Measurements from ENCODE around the gene MZT2A. TPM values are rescaled to one million over a fixed set of nuclear protein-coding genes. Genes with fewer than 3 reads are reported as not detected.
"Not testable (repeated sequence)": the region's sequence is repeated elsewhere in the genome, so short reads cannot be mapped to it uniquely, and the experiment has no call there.

The MZT2A gene
- total RNA-seq, 4 donors from 2014 or later, result 24.9 to 46.2 (median 44.7) TPM

DNA sequence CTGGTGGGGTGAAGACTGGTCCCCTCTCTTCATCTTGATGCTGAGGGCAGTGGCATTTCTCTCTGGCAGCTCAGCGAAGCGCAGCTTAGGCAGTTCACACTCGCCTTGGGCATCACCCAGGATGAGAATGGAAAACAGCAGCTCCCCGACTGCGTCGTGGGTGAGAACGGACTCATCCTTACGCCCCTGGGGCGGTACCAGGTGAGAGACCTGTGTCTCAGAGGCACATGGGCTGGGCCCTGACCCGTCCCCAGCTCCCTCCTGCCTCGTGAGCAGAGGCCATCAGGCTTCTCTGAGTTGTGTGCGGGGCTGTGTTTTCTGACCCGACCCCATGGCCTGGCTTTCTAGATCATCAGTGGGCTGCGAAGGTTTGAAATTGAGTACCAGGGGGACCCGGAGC, 27.3 kb upstream of the MZT2A start:
- Histone ChIP-seq H3K9me3 (no peaks in the 10 kb centered on the region), H3K4me3 (no peak overlapping the region), H3K27me3 (no peaks in the 10 kb centered on the region), H3K27ac (no peak overlapping the region), H3K4me1 (no peaks in the 10 kb centered on the region), H3K36me3 (peaks cover 0 to 33% (median 0%) of the 10 kb centered on the region in 3 donors)
- TF ChIP-seq POLR2A (IDR thresholded peaks at IDR 0.05), result no peak
- TF ChIP-seq, protein P1, sequence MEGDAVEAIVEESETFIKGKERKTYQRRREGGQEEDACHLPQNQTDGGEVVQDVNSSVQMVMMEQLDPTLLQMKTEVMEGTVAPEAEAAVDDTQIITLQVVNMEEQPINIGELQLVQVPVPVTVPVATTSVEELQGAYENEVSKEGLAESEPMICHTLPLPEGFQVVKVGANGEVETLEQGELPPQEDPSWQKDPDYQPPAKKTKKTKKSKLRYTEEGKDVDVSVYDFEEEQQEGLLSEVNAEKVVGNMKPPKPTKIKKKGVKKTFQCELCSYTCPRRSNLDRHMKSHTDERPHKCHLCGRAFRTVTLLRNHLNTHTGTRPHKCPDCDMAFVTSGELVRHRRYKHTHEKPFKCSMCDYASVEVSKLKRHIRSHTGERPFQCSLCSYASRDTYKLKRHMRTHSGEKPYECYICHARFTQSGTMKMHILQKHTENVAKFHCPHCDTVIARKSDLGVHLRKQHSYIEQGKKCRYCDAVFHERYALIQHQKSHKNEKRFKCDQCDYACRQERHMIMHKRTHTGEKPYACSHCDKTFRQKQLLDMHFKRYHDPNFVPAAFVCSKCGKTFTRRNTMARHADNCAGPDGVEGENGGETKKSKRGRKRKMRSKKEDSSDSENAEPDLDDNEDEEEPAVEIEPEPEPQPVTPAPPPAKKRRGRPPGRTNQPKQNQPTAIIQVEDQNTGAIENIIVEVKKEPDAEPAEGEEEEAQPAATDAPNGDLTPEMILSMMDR (IDR thresholded peaks at IDR 0.05), result no peak
- peak in 2 of 3 donors; percentile 36 to 39 for DNase-seq

DNA sequence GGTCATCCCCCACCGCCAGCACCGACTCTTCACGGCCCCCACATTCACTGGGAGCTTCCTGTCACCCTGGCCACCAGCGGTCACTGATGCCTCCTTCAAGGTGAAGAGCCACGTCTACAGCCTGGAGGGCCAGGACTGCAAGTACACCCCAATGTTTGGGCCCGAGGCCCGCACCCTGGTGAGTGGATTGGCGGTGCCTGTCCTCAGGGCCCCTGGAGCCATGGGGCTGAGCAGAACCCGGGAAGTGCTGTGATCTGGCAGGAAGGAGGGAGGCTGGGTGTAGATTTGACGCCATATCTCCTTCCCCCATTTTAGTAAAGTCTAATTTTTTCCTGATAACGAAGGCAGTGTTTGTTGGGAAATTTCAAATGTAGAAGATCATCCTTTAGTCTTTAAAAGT, 26.3 kb upstream of the MZT2A start:
- H3K4me3 ChIP-seq, H3K27me3 ChIP-seq, H3K27ac ChIP-seq, H3K4me1 ChIP-seq, H3K9me3 ChIP-seq: not testable (repeated sequence)
- peaks cover 0 to 33% (median 0%) of the 10 kb centered on the region in 3 donors for H3K36me3 ChIP-seq
- peak in 2 of 3 donors; percentile 17 to 23 for DNase-seq

DNA sequence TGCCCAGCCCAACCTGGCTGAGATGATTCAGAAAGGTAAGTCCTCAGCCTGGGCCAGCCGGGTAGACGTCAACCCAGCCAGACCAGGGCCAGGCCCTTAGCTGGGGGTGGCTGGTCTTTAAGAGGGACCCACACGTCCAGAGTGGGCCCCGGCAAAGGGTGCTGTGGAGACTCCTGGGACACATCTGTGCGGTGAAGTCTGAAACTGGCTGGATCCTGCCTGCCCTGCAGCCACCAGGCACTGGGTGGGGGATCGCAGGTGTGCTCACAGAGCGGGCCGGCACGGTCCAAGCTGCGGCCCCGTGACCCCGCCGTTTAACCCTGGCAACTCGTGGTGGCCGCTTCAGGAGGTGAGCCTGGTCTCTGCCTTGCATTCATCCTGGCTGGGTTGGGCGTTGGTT, 25.7 kb upstream of the MZT2A start:
- peaks cover 0 to 36% (median 0%) of the 10 kb centered on the region in 3 donors for H3K36me3 ChIP-seq
- H3K4me1 ChIP-seq, H3K4me3 ChIP-seq, H3K27me3 ChIP-seq, H3K27ac ChIP-seq, H3K9me3 ChIP-seq: not testable (repeated sequence)
- DNase-seq, result peak in 1 of 3 donors; percentile 34

DNA sequence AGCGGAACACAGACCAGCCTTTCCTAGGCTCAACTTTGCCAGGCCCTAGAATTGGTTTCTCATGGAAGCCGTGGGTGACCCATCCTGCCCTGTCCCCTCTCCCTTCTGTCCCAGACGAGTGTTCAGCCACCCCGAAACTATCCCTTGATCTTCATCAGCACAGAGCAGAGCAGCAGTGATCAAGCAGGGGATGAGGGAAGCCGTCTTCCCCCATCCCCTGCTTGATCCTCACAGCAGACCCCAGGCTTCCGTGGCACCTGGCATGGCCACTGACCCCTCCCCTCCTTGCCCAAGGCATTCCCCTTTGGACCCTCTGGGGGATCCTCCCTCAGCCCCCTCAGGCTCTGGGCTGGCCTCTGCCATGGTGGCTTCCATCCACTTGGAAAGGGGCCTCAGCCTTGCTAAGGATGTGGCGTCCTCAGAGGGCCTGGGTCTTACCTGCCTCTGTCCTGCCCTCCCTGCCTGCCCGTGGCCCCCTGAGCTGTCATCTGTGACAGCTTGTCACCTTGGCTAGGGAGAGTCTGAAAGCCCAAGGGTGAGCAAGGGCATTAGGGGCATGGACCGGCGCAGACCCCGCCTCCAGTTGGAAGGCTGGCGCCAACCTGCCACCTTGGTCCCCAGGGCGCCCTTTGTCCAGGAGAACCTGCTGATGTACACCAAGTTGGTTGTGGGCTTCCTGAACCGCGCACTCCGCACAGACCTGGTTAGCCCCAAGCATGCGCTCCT, 25.1 kb upstream of the MZT2A start:
- DNase-seq, result peak in 1 of 3 donors; percentile 41

DNA sequence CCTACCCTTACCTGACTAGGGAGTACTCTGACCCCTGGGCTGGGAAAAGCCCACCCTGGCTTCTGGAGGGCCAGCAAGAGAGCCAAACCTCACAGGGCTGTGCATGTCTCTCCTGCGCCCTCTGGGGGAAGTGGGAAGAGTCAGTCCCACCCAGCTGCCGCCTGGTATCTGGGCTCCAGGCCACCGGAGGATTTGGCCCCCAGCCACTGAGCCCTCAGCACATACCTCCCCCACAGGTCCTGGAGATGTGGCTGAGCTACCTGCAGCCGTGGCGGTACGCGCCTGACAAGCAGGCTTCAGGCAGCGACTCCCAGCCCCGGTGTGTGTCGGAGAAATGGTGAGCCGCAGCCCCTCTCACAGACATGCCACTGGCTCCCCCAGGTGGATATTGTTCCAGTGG, 24.4 kb upstream of the MZT2A start:
- peaks cover 0 to 37% (median 0%) of the 10 kb centered on the region in 3 donors for H3K36me3 ChIP-seq
- H3K27ac ChIP-seq, H3K4me3 ChIP-seq, H3K27me3 ChIP-seq, H3K9me3 ChIP-seq, H3K4me1 ChIP-seq: not testable (repeated sequence)
- DNase-seq, result peak in 2 of 3 donors; percentile 33 to 45

More for the DNA sequence above, 25.1 kb upstream of the MZT2A start:
- Histone ChIP-seq H3K27ac (no peak overlapping the region), H3K4me3 (no peak overlapping the region), H3K27me3 (no peaks in the 10 kb centered on the region), H3K9me3 (no peaks in the 10 kb centered on the region), H3K36me3 (peaks cover 0 to 37% (median 0%) of the 10 kb centered on the region in 3 donors), H3K4me1 (no peaks in the 10 kb centered on the region)
- TF ChIP-seq POLR2A (IDR thresholded peaks at IDR 0.05), result no peak
- TF ChIP-seq, protein P1 (IDR thresholded peaks at IDR 0.05), result no peak

DNA sequence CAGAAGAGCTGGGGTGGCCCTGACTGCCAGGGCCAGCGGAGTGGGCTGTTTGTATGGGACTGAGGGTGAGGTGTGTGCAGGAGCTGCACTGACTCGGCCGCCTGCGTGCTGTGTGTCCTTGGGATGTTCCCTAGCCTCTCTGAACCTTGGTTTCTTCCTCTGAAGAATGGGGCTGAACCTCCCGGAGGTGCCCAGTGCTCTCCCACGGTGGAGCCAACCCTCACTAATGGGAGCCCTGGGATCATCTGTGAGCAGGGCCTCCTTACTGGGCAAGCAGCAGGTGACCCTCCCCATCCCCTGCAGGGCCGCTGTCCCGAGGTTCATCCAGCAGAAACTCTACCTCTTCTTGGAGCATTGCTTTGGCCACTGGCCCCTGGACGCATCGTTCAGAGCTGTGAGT, 23.8 kb upstream of the MZT2A start:
- DNase-seq, result peak in 1 of 3 donors; percentile 21
- Histone ChIP-seq H3K36me3 (peaks cover 0 to 40% (median 0%) of the 10 kb centered on the region in 3 donors), H3K27me3 (no peaks in the 10 kb centered on the region), H3K4me1 (no peaks in the 10 kb centered on the region), H3K27ac (no peak overlapping the region), H3K9me3 (no peaks in the 10 kb centered on the region), H3K4me3 (no peak overlapping the region)
- no peak for TF ChIP-seq POLR2A (IDR thresholded peaks at IDR 0.05)
- TF ChIP-seq, protein P1 (IDR thresholded peaks at IDR 0.05), result no peak

DNA sequence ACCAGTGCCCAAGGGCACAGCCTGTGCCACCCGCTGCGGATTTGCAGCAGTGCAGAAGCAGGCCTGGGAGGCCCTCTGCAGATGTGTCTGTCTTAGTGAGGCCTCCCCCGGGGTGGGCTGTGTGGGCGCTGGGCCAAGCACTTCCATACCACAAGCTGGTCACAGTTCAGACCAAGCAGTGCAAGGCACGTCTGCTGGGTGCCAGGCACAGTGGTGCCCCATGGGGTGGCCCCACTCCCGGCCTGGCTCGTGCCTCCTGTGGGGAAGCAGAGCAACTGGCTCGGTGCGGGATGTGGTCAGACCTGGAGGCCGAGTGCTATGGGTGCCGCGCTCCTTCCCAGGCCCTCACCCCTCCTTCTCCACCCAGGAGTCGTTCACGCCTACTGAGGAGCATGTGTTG, 23.0 kb upstream of the MZT2A start:
- not testable (repeated sequence) for H3K27me3 ChIP-seq, H3K4me3 ChIP-seq, H3K27ac ChIP-seq, H3K4me1 ChIP-seq, H3K9me3 ChIP-seq
- peak in 1 of 3 donors; percentile 23 for DNase-seq
- H3K36me3 ChIP-seq, result peaks cover 0 to 34% (median 0%) of the 10 kb centered on the region in 3 donors

DNA sequence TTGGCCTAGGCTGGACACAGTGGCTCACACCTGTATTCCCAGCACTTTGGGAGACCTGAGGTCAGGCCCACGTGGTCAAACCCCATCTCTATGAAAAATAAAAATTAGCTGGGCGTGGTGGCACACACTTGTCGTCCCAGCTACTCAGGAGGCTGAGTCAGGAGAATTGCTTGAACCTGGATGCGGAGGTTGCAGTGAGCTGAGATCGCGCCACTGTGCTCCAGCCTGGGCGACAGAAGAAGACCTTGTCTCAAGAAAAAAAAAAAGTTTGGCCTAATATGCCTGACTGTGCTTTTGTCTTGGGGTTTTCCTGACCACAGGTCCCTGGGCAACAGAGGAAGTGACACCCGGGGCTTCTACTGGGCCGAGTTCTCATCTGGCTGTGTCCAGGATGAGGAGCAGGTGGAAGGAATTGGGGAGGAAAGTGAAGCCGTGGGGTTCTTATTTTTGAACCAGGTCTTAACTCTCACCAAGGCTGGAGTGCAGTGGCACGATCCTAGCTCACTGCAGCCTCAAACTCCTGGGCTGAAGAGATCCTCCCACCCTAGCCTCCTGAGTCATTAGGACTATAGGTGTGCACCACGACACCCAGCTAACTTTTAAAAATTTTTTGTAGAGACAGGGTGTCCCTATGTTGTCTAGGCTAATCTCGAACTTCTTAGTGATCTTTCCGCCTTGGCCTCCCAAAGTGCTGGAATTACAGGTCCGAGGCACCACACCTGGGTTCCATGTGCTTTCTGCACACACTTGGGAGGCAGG, 22.4 kb upstream of the MZT2A start:
- not testable (repeated sequence) for H3K27ac ChIP-seq, H3K4me1 ChIP-seq, H3K9me3 ChIP-seq, H3K27me3 ChIP-seq, H3K4me3 ChIP-seq
- DNase-seq, result peak in 1 of 3 donors; percentile 22
- H3K36me3 ChIP-seq, result peaks cover 0 to 34% (median 0%) of the 10 kb centered on the region in 3 donors

DNA sequence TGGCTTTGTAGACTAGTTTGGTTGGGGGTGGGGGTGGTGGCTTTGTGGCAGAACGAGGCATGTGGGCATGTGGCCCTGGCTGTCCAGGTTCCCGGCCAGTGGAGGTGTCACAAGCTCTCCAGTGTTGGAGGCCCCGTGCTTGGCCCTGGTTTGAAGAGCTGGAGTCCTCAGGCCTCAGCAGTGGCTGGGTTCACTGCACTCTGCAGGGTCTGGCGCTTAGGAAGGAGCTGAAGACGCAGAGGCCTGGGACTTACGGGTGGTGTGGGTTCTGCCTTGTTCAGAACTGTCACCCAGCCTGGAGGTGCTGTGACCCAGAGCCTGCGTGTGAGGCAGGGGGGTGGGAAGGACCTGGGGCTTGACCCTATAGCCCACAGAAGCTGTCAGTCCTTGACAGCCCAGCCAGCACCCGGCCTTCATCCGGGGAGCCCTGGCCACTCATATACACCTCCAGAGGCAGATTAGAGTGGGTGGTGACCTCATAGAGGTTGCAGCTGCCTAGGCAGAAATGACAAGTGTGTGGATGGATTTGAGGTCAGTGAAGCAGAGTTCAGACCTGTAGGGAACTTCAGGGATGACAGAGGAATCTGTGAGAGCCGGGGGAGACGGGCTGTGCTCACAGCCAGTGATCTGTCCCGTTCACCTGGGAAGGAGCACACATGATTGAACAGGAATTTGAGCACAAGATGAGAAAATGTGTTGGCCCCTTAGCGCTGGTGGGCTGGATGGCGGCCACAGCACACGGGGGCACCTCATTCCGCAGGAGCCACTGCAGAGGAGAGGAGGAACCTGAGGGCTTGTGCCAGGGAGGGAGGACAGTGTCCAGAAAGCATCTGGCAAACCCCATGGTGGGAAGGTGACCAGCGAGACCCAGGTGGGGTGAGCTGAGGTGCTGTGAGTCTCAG, 20.0 kb upstream of the MZT2A start:
- H3K27me3 ChIP-seq, H3K4me1 ChIP-seq, H3K27ac ChIP-seq, H3K9me3 ChIP-seq, DNase-seq, H3K4me3 ChIP-seq: not testable (repeated sequence)
- H3K36me3 ChIP-seq, result peaks cover 0 to 39% (median 0%) of the 10 kb centered on the region in 3 donors

DNA sequence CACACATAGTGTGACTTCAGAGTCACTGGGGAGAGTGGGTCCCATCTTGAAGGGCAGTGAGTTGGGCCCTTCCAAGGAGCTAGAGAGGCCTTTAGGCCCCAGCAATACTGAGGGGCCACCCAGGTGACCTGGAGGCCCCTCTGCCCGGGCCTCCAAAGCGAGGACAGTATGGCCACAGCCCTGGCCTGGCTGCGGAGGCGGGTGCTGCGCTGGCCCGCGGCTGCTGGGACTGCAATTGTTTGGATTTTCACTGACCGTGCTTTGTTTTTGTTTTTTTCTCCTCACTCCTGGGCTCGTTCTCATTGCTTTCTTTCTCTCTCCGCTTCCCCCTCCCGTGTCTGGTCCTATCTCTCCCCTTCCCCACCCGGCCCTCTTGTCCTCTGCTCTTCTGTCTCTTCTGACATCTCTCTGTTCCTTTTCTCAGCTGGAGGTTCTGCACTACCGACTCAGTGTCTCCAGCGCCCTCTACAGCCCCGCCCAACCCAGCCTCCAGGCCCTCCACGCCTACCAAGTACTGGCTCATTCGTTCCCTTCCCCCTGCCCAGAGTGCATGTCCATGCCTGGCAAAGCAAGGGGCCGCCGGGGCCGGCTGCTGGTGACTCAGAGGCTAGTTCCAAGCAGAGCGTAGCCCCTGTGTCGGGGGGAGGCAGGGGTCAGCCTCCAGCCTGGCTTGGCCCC, 19.2 kb upstream of the MZT2A start:
- H3K36me3 ChIP-seq, result peaks cover 0 to 44% (median 0%) of the 10 kb centered on the region in 3 donors
- not testable (repeated sequence) for H3K27me3 ChIP-seq, H3K9me3 ChIP-seq, DNase-seq, H3K27ac ChIP-seq, H3K4me1 ChIP-seq, H3K4me3 ChIP-seq

All from Peyer's patch (tissue), 4 donors.